MCF 10A (cell line): Measurements from ENCODE around the gene ATXN7L1. TPM values are rescaled to one million over a fixed set of nuclear protein-coding genes. Genes with fewer than 3 reads are reported as not detected.

Source experiments
- BruUV-seq: library from RNA; stranded (reverse); fragments of 400-500 nt; replicated peaks from 2 replicates; lab custom pipeline; 2021; lab: Mats Ljungman, UMichigan
- CTCF ChIA-PET: fragments of 300-600 bp; sonication (Branson Sonifier 250); formaldehyde crosslinking; extraction: SDS; loops from one replicate; lab custom pipeline; 2021; ENCODE audit warnings: antibody characterized with exemption, inconsistent platforms; lab: Yijun Ruan, JAX
- POLR2A ChIA-PET: fragments of 300-600, 350-650 bp; sonication (Branson Sonifier 250); formaldehyde crosslinking; extraction: SDS; loops from one replicate; lab custom pipeline; 2020; ENCODE audit warnings: antibody characterized with exemption, inconsistent platforms; lab: Yijun Ruan, JAX
- DNase-seq: peaks from one replicate; pipeline ENCODE4 v3.0.0-alpha.2; 2018; ENCODE audit not compliant: unreplicated experiment
- H3K27ac Mint-ChIP-seq: one replicate; pipeline ENCODE4 v1.8.0; 2022; ENCODE audit warnings: mild to moderate bottlenecking, low read depth, mixed read lengths; ENCODE audit not compliant: unreplicated experiment
- H3K27me3 Mint-ChIP-seq: one replicate; pipeline ENCODE4 v1.8.0; 2022; ENCODE audit warnings: mixed read lengths; ENCODE audit not compliant: insufficient read depth, unreplicated experiment
- H3K36me3 Mint-ChIP-seq: one replicate; pipeline ENCODE4 v1.8.0; 2022; ENCODE audit warnings: mild to moderate bottlenecking, moderate library complexity, mixed read lengths; ENCODE audit not compliant: insufficient read depth, unreplicated experiment
- H3K4me1 Mint-ChIP-seq: one replicate; pipeline ENCODE4 v1.8.0; 2022; ENCODE audit warnings: mixed read lengths; ENCODE audit not compliant: insufficient read depth, unreplicated experiment
- H3K4me3 Mint-ChIP-seq: one replicate; pipeline ENCODE4 v1.8.0; 2022; ENCODE audit warnings: mild to moderate bottlenecking, moderate library complexity, mixed read lengths; ENCODE audit not compliant: unreplicated experiment
- H3K9me3 Mint-ChIP-seq: one replicate; pipeline ENCODE4 v1.8.0; 2022; ENCODE audit warnings: mixed read lengths; ENCODE audit not compliant: unreplicated experiment
- intact Hi-C: fragments of 100-400 bp; cut with micrococcal nuclease; formaldehyde crosslinking; loops from 2 replicates; pipeline ENCODE4 v1.14.1; 2022
- total RNA-seq: library from RNA; stranded (reverse); gene quantifications from 2 replicates; pipeline ENCODE4 v1.2.3, GENCODE V29; 2022
- TF ChIP-seq, protein P1 (sequence below): fragments of 200-600 bp; IDR thresholded peaks from one replicate; pipeline ENCODE4 v1.8.0; 2022; ENCODE audit warnings: antibody characterized with exemption, mild to moderate bottlenecking; ENCODE audit not compliant: unreplicated experiment

ATXN7L1 gene
- total RNA-seq, 1 experiment from 2014 or later, result 10.0 TPM

DNA sequence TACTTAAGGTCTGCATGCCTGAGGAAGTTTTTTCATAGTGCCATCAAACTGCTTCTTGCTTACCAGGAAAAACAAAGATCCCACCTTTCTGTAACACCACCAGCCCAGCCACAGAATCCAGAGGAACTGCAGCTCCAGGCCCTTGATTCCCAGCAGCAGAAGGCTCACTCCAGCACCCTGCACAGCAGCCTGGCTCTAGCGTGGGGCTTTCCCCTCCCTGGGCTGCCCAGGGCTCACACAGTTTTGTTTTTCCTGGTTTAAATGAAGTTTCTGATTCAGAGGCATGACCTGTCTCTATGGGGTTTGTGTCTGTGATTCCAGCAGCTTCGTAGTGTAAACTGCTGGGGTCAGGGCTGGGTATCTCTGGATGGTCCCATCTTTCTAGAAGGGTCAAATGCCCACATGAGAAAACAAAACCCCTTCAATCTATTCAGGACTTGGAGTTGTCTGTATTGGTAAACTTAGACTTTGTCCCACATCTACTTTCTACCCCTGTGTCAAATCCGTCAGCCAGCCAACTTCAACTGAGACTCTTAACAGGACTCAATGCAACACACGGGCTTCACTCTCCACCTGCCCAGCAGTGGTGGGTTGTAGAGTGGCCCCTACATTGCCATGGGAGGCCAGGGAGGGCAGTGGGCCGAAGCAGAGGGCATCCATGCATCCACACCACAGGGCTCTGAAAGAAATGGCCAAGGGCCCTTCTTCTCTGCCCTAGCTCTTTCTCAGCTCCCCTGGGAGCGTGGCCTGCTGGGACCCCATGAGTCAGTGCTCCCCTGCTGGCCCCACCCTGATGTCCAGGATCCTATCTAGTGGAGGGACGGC lies 73.6 kb downstream of the ATXN7L1 start:
- BruUV-seq, result no TSS peak
- Mint-ChIP-seq H3K27me3 (no peaks in the 10 kb centered on the region), H3K4me1 (peaks cover 21% of the 10 kb centered on the region), H3K27ac (no peak overlapping the region), H3K36me3 (peaks cover 5% of the 10 kb centered on the region), H3K4me3 (no peak overlapping the region), H3K9me3 (no peaks in the 10 kb centered on the region)
- ChIA-PET POLR2A (no interaction called here), CTCF (interaction anchor here (0.7 kb wide), 1 partner anchor 253 kb away, joined by 3 read pairs; no protein-coding TSS in a partner anchor)
- intact Hi-C loops, result no loop called here
- DNase-seq, result no peak
- TF ChIP-seq, protein P1, sequence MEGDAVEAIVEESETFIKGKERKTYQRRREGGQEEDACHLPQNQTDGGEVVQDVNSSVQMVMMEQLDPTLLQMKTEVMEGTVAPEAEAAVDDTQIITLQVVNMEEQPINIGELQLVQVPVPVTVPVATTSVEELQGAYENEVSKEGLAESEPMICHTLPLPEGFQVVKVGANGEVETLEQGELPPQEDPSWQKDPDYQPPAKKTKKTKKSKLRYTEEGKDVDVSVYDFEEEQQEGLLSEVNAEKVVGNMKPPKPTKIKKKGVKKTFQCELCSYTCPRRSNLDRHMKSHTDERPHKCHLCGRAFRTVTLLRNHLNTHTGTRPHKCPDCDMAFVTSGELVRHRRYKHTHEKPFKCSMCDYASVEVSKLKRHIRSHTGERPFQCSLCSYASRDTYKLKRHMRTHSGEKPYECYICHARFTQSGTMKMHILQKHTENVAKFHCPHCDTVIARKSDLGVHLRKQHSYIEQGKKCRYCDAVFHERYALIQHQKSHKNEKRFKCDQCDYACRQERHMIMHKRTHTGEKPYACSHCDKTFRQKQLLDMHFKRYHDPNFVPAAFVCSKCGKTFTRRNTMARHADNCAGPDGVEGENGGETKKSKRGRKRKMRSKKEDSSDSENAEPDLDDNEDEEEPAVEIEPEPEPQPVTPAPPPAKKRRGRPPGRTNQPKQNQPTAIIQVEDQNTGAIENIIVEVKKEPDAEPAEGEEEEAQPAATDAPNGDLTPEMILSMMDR, result no peak

DNA sequence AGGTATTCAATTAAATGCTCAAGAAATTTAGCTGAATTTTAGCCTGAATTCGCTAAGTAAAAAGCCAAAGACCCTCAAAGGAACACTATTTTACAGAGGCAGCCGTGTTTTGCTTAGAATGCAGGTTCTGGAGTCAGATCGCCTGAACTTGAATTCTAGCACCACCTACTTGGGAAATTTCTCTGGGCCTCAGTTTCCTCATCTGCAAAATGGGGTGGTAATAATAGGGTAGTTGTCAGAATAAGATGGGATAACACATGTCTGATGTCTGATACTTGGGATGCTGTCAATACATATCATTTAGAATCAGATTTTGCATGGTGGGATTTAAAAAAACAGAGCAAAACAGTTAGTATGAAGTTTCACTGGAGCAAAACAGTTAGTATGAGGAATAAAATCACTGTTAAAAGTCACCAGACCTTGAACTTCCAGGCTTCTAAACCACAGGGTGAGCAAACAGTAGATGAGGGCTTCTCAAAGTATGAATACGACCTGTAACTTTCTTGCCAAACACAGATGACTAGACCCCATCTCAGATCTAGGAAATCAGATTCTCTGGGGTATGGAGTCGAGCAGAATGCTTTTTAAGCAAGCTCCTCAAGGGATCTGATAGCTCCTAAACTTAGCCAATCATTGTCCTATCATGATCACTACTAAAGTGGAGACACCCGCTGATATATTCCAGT lies 75.4 kb downstream of the ATXN7L1 start:
- Mint-ChIP-seq H3K36me3 (peaks cover 5% of the 10 kb centered on the region), H3K4me3 (no peak overlapping the region), H3K9me3 (no peaks in the 10 kb centered on the region), H3K4me1 (peaks cover 12% of the 10 kb centered on the region), H3K27me3 (no peaks in the 10 kb centered on the region), H3K27ac (no peak overlapping the region)
- TF ChIP-seq, protein P1, result no peak
- BruUV-seq, result no TSS peak
- ChIA-PET CTCF (interaction anchor here (1.0 kb wide), 1 partner anchor 40 kb away, joined by 3 read pairs; no protein-coding TSS in a partner anchor), POLR2A (no interaction called here)
- intact Hi-C loops, result no loop called here
- no peak for DNase-seq

DNA sequence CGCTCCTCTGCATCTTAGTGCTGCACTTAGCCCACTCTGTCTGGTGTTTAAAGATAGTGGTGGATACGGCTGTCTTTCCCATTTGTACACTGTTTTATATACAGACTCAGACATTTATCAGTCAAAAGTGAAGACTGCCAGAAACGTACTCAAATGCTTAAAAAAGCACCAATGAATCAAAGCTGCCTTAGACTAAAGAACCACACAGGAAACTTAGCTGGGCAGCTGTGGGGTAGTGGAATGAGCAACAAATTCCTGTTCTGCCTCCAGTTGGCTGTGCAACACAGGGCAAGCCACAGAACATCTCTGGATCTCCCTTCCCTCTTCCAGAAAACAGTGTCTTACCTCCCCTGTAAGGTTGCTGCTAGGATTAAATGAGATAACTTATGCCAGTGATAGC lies 76.0 kb downstream of the ATXN7L1 start:
- ChIA-PET CTCF (interaction anchor here (0.6 to 0.8 kb wide), 2 partner anchors 14 to 40 kb away, joined by 3 to 6 read pairs; no protein-coding TSS in a partner anchor), POLR2A (no interaction called here)
- Mint-ChIP-seq H3K9me3 (no peaks in the 10 kb centered on the region), H3K27ac (no peak overlapping the region), H3K36me3 (peaks cover 5% of the 10 kb centered on the region), H3K4me3 (no peak overlapping the region), H3K27me3 (no peaks in the 10 kb centered on the region), H3K4me1 (peaks cover 10% of the 10 kb centered on the region)
- intact Hi-C loops, result no loop called here
- TF ChIP-seq, protein P1, result no peak
- DNase-seq, result no peak
- no TSS peak for BruUV-seq

DNA sequence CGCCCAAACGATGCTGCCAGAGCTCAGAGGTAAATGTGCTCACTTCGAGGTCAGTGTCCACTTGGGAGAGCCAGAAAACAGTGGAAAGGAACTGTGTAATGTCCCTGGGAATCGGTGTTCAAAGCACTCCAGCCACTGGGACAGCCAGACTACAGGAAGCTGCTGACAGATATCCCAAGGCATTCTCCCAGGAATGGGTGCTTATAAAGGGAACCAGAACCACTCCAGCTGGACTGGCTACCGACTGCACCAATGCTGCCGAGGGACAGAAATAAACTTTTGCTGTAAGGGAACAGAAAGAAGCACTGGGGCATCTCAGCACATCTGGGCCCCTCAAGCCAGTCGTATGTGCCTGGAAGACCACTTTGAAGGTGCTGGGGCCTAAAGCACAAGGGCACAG lies 76.7 kb downstream of the ATXN7L1 start:
- ChIA-PET POLR2A (no interaction called here), CTCF (interaction anchor here (0.6 to 0.8 kb wide), 3 partner anchors 14 to 39 kb away, joined by 3 to 6 read pairs (median 3); no protein-coding TSS in a partner anchor)
- no peak for DNase-seq
- intact Hi-C loops, result no loop called here
- H3K27me3 Mint-ChIP-seq, result no peaks in the 10 kb centered on the region
- TF ChIP-seq, protein P1, result no peak
- H3K27ac Mint-ChIP-seq, result no peak overlapping the region
- H3K9me3 Mint-ChIP-seq, result no peaks in the 10 kb centered on the region
- no peak overlapping the region for H3K4me3 Mint-ChIP-seq
- H3K4me1 Mint-ChIP-seq, result peaks cover 10% of the 10 kb centered on the region
- no TSS peak for BruUV-seq
- H3K36me3 Mint-ChIP-seq, result peaks cover 1% of the 10 kb centered on the region
